GM21528 (cell line): ENCODE results near the gene GRIN2D.
"Not testable (repeated sequence)": the region's sequence is repeated elsewhere in the genome, so short reads cannot be mapped to it uniquely, and the experiment has no call there.

ENCODE experiments used
- ATAC-seq: cut with Tn5 transposase; IDR thresholded peaks from one replicate; pipeline ENCODE4 v1.9.1; 2021; ENCODE audit warnings: mild to moderate bottlenecking, moderate library complexity; ENCODE audit not compliant: unreplicated experiment, low FRiP score

Gene GRIN2D

GRCh38 chr19:48370955-48371354, 22.5 kb upstream of the GRIN2D start:
- no peak for ATAC-seq

- no peak for ATAC-seq
Measured at GRCh38 chr19:48371367-48371766, 22.1 kb upstream of the GRIN2D start.

- ATAC-seq = not testable (repeated sequence)
Measured at GRCh38 chr19:48371771-48372170, 21.7 kb upstream of the GRIN2D start.

GRCh38 chr19:48372904-48373303, 20.6 kb upstream of the GRIN2D start:
- ATAC-seq = no peak

- no peak for ATAC-seq
Measured at GRCh38 chr19:48373567-48373966, 19.9 kb upstream of the GRIN2D start.

GRCh38 chr19:48378194-48378570, 15.3 kb upstream of the GRIN2D start:
- no peak for ATAC-seq

GRCh38 chr19:48379058-48379457, 14.4 kb upstream of the GRIN2D start:
- no peak for ATAC-seq

GRCh38 chr19:48381178-48381950, 12.1 kb upstream of the GRIN2D start:
- no peak for ATAC-seq

GRCh38 chr19:48382286-48382685, 11.2 kb upstream of the GRIN2D start:
- ATAC-seq = no peak

- no peak for ATAC-seq
Measured at GRCh38 chr19:48385461-48386087, 7.9 kb upstream of the GRIN2D start.

- no peak for ATAC-seq
Measured at GRCh38 chr19:48386981-48387380, 6.5 kb upstream of the GRIN2D start.

- no peak for ATAC-seq
Measured at GRCh38 chr19:48390188-48391099, 3.0 kb upstream of the GRIN2D start.

- no peak for ATAC-seq
Measured at GRCh38 chr19:48391100-48392005, 2.1 kb upstream of the GRIN2D start, which contains the start of gene KDELR1. TSS of gene KDELR1 (minus strand) at chr19:48391551. CDS start at chr19:48391358, 193 bp downstream.

- not testable (repeated sequence) for ATAC-seq
Measured at GRCh38 chr19:48392006-48392344, 1.5 kb upstream of the GRIN2D start.

GRCh38 chr19:48392860-48393558, 459 bp upstream of the GRIN2D start:
- ATAC-seq = no peak

GRCh38 chr19:48394331-48395169, 1.1 kb downstream of the GRIN2D start:
- no peak for ATAC-seq

- no peak for ATAC-seq
Measured at GRCh38 chr19:48395170-48395455, 1.6 kb downstream of the GRIN2D start.

- no peak for ATAC-seq
Measured at GRCh38 chr19:48395499-48395898, 2.0 kb downstream of the GRIN2D start.
